Astrocyte (in vitro differentiated cells and primary cell): ENCODE results near the gene OR8D2. TPM values are rescaled to one million over a fixed set of nuclear protein-coding genes. Genes with fewer than 3 reads are reported as not detected.

Source experiments
- DNase-seq: peaks from one replicate; pipeline ENCODE4 v3.0.0-alpha.2; 2010; ENCODE audit warnings: low read depth
- FAIRE-seq: peaks from 2 replicates; lab custom pipeline; 2011; peaks lifted over from hg19 to GRCh38; lab: Jason Lieb, UNC
- H2AFZ ChIP-seq: 2 replicates; pipeline ENCODE4 v1.6.0; 2012; ENCODE audit warnings: low read depth, low read length, inconsistent platforms
- H3K27ac ChIP-seq: 2 replicates; pipeline ENCODE4 v1.5.1; 2011; ENCODE audit warnings: low read depth, low read length, inconsistent platforms
- H3K27me3 ChIP-seq: 2 replicates; pipeline ENCODE4 v1.6.0; 2011; ENCODE audit warnings: low read length, inconsistent platforms; ENCODE audit not compliant: insufficient read depth
- H3K36me3 ChIP-seq: 2 replicates; pipeline ENCODE4 v1.5.1; 2011; ENCODE audit warnings: low read length, inconsistent platforms; ENCODE audit not compliant: insufficient read depth
- H3K4me1 ChIP-seq: 2 replicates; pipeline ENCODE4 v1.5.1; 2011; ENCODE audit warnings: low read length, inconsistent platforms; ENCODE audit not compliant: insufficient read depth
- H3K4me2 ChIP-seq: 2 replicates; pipeline ENCODE4 v1.6.0; 2012; ENCODE audit warnings: low read length, inconsistent platforms
- H3K4me3 ChIP-seq: 2 replicates; pipeline ENCODE4 v1.5.1; 2011; ENCODE audit warnings: low read depth, mild to moderate bottlenecking, low read length, inconsistent platforms; ENCODE audit not compliant: insufficient read depth
- H3K79me2 ChIP-seq: 2 replicates; pipeline ENCODE4 v1.6.0; 2012; ENCODE audit warnings: mild to moderate bottlenecking, low read length, inconsistent platforms; ENCODE audit not compliant: insufficient read depth
- H3K9ac ChIP-seq: 2 replicates; pipeline ENCODE4 v1.6.0; 2012; ENCODE audit warnings: mild to moderate bottlenecking, low read length, inconsistent platforms
- H3K9me3 ChIP-seq: 2 replicates; pipeline ENCODE4 v1.5.1; 2012; ENCODE audit warnings: low read depth, mild to moderate bottlenecking, low read length, inconsistent platforms; ENCODE audit not compliant: insufficient read depth
- H4K20me1 ChIP-seq: 2 replicates; pipeline ENCODE4 v1.6.0; 2012; ENCODE audit warnings: low read length, inconsistent platforms; ENCODE audit not compliant: insufficient read depth
- H3K27ac Mint-ChIP-seq: one replicate; pipeline ENCODE4 v1.8.0; 2021; ENCODE audit warnings: mild to moderate bottlenecking, mixed read lengths; ENCODE audit not compliant: unreplicated experiment
- H3K27me3 Mint-ChIP-seq: one replicate; pipeline ENCODE4 v1.8.0; 2021; ENCODE audit warnings: low read depth, mixed read lengths; ENCODE audit not compliant: unreplicated experiment
- H3K36me3 Mint-ChIP-seq: one replicate; pipeline ENCODE4 v1.8.0; 2021; ENCODE audit warnings: low read depth, mixed read lengths; ENCODE audit not compliant: unreplicated experiment
- H3K4me1 Mint-ChIP-seq: one replicate; pipeline ENCODE4 v1.8.0; 2021; ENCODE audit warnings: low read depth, mixed read lengths; ENCODE audit not compliant: unreplicated experiment
- H3K4me3 Mint-ChIP-seq: one replicate; pipeline ENCODE4 v1.8.0; 2021; ENCODE audit warnings: mild to moderate bottlenecking, moderate library complexity, mixed read lengths; ENCODE audit not compliant: unreplicated experiment
- H3K9me3 Mint-ChIP-seq: one replicate; pipeline ENCODE4 v1.8.0; 2021; ENCODE audit warnings: mild to moderate bottlenecking, mixed read lengths; ENCODE audit not compliant: unreplicated experiment
- CTCF ChIP-seq: IDR thresholded peaks from 2 replicates; pipeline ENCODE4 v1.5.1; 2011; ENCODE audit warnings: low read depth, mild to moderate bottlenecking, inconsistent platforms, low read length, moderate library complexity; ENCODE audit not compliant: insufficient read depth
- EZH2 ChIP-seq: IDR thresholded peaks from 2 replicates; pipeline ENCODE4 v1.6.1; 2012; ENCODE audit warnings: mild to moderate bottlenecking, low read length, inconsistent platforms; ENCODE audit not compliant: insufficient read depth
- total RNA-seq: library from RNA; stranded (reverse); gene quantifications from 2 replicates; pipeline ENCODE4 v1.2.1, GENCODE V29; 2021

Gene OR8D2
- total RNA-seq, 1 donor from 2014 or later, result not detected

- Histone ChIP-seq H3K9me3 (no peaks in the 10 kb centered on the region), H3K36me3 (no peaks in the 10 kb centered on the region), H2AFZ (no peak overlapping the region), H3K27me3 (peaks cover 2% of the 10 kb centered on the region), H3K9ac (no peak overlapping the region), H3K4me3 (no peak overlapping the region), H3K4me2 (no peak overlapping the region), H3K79me2 (no peaks in the 10 kb centered on the region), H3K27ac (no peak overlapping the region), H4K20me1 (no peaks in the 10 kb centered on the region), H3K4me1 (peaks cover 5% of the 10 kb centered on the region)
- Mint-ChIP-seq H3K36me3 (no peaks in the 10 kb centered on the region), H3K27ac (no peak overlapping the region), H3K9me3 (no peaks in the 10 kb centered on the region), H3K4me1 (no peaks in the 10 kb centered on the region), H3K27me3 (peaks cover under 1% of the 10 kb centered on the region), H3K4me3 (no peak overlapping the region)
- FAIRE-seq, result no peak
- DNase-seq, result no peak
- TF ChIP-seq EZH2, result no peak
- TF ChIP-seq CTCF, result no peak
Measured at GRCh38 chr11:124313131-124313530, 6.9 kb downstream of the OR8D2 start.

GRCh38 chr11:124311670-124312069 is 8.3 kb downstream of the OR8D2 start:
- no peaks in the 10 kb centered on the region for H3K9me3 ChIP-seq

More at GRCh38 chr11:124311670-124312069, 8.3 kb downstream of the OR8D2 start:
- no peak for FAIRE-seq
- no peak overlapping the region for H3K9ac ChIP-seq
- Mint-ChIP-seq H3K27ac (no peak overlapping the region), H3K9me3 (no peaks in the 10 kb centered on the region), H3K4me1 (no peaks in the 10 kb centered on the region), H3K27me3 (no peaks in the 10 kb centered on the region), H3K36me3 (no peaks in the 10 kb centered on the region), H3K4me3 (no peak overlapping the region)
- TF ChIP-seq EZH2 (no peak), CTCF (no peak)
- no peak overlapping the region for H3K27ac ChIP-seq
- H3K36me3 ChIP-seq, result no peaks in the 10 kb centered on the region
- H3K79me2 ChIP-seq, result no peaks in the 10 kb centered on the region
- H4K20me1 ChIP-seq, result no peaks in the 10 kb centered on the region
- peaks cover 5% of the 10 kb centered on the region for H3K4me1 ChIP-seq
- H3K4me2 ChIP-seq, result no peak overlapping the region
- no peak overlapping the region for H3K4me3 ChIP-seq
- no peak overlapping the region for H2AFZ ChIP-seq
- no peaks in the 10 kb centered on the region for H3K27me3 ChIP-seq
- DNase-seq, result no peak
